Spleen (tissue), 11 donors: ENCODE measurements around the gene SCIN. TPM values are rescaled to one million over a fixed set of nuclear protein-coding genes. Genes with fewer than 3 reads are reported as not detected.
"Not testable (repeated sequence)": the region's sequence is repeated elsewhere in the genome, so short reads cannot be mapped to it uniquely, and the experiment has no call there.

Experiments used
- DNase-seq: peaks from one replicate; pipeline ENCODE4 v3.0.0-alpha.2; 2020
- H3K27ac ChIP-seq, 8 donors: fragments of 200-600 bp; sonication (generic) in 7 of 8; 1 replicate in 4 of 8; 2 replicates in 4 of 8; pipeline versions ENCODE4 v1.5.0 to v1.8.0; 2016 to 2021; ENCODE audit warnings: inconsistent platforms in 4 of 8, mild to moderate bottlenecking in 4 of 8, moderate library complexity in 1 of 8
- H3K27me3 ChIP-seq, 7 donors: fragments of 200-600 bp; sonication (generic) in 6 of 7; replicated peaks in 1 of 7; 1 replicate in 4 of 7; 2 replicates in 3 of 7; pipeline versions ENCODE4 v1.5.0 to v1.8.0; 2016 to 2021; ENCODE audit warnings: inconsistent platforms in 3 of 7, mild to moderate bottlenecking in 1 of 7
- H3K36me3 ChIP-seq, 6 donors: fragments of 200-600 bp; sonication (generic) in 5 of 6; 1 replicate in 4 of 6; 2 replicates in 2 of 6; pipeline versions ENCODE4 v1.5.0 to v1.8.0; 2016 to 2021; ENCODE audit warnings: inconsistent platforms in 2 of 6
- H3K4me1 ChIP-seq, 6 donors: fragments of 200-600 bp; sonication (generic) in 5 of 6; 1 replicate in 3 of 6; 2 replicates in 3 of 6; pipeline versions ENCODE4 v1.5.0 to v1.8.0; 2016 to 2021; ENCODE audit warnings: inconsistent platforms in 3 of 6
- H3K4me3 ChIP-seq, 8 donors: fragments of 200-600 bp; sonication (generic) in 7 of 8; 1 replicate in 4 of 8; 2 replicates in 4 of 8; pipeline versions ENCODE4 v1.5.0 to v1.8.0; 2016 to 2021; ENCODE audit warnings: inconsistent platforms in 4 of 8, mild to moderate bottlenecking in 4 of 8, moderate library complexity in 2 of 8
- H3K9me3 ChIP-seq, 8 donors: fragments of 200-600 bp; sonication (generic) in 7 of 8; 1 replicate in 4 of 8; 2 replicates in 4 of 8; pipeline versions ENCODE4 v1.5.0 to v1.8.0; 2016 to 2021; ENCODE audit warnings: inconsistent platforms in 4 of 8
- CTCF ChIP-seq, 11 experiments: fragments of 200-600 bp in 7 of 11; fragments of 450-650 bp in 4 of 11; sonication (generic) in 4 of 11; IDR thresholded peaks in 8 of 11; conservative IDR thresholded peaks in 3 of 11; 1 replicate in 7 of 11; 2 replicates in 4 of 11; pipeline versions ENCODE4 v1.4.0 to v1.8.0; 2016 to 2021; ENCODE audit warnings: antibody characterized with exemption in 11 of 11, inconsistent platforms in 4 of 11, mild to moderate bottlenecking in 1 of 11
- POLR2A ChIP-seq, 3 donors: fragments of 450-650 bp; IDR thresholded peaks; one replicate each; pipeline ENCODE4 v1.5.1; 2017; ENCODE audit warnings: antibody characterized with exemption in 3 of 3, mild to moderate bottlenecking in 1 of 3
- POLR2AphosphoS5 ChIP-seq, 3 donors: sonication (generic); formaldehyde crosslinking; IDR thresholded peaks; one replicate each; pipeline ENCODE4 v1.5.1; 2017; ENCODE audit warnings: antibody characterized with exemption in 3 of 3
- WGBS, 5 donors: extraction: QIAGEN DNeasy Blood & Tissue Kit in 3 of 5; methylation state at CpG; one replicate each; pipeline versions ENCODE4 v1.1.5 to v1.1.7; 2013 to 2018; 5-methylcytosine and 5-hydroxymethylcytosine counted together
- intact Hi-C: fragments of 100-400 bp; cut with DNase I; formaldehyde crosslinking; loops from one replicate; pipeline ENCODE4 v1.15.0; 2023; ENCODE audit warnings: low total_unique reads
- polyA plus RNA-seq, 3 donors: library from polyadenylated mRNA; stranded (reverse); fragments of 200-250 nt; gene quantifications; one replicate each; pipeline ENCODE4 v1.2.1, GENCODE V29; 2013
- total RNA-seq, 7 donors: library from RNA; depleted of rRNA in 3 of 7; stranded (reverse); fragments of >200 nt in 3 of 7; fragmentation: NEBNext Ultra II Directional in 4 of 7; extraction: Animal tissue kit (Norgen Biotek cat#: 25700) in 4 of 7; gene quantifications; one replicate each; pipeline versions ENCODE4 v1.1.0 to v1.2.1, GENCODE V29; 2016 to 2021
- donor health status: healthy with polysubstance abuse.
- donor health status: DM: no; HTN: no; CAD: no; lungs with moderate emphysema.
- donor health status: DM: no; HTN: no; CAD: no.
- donor health status: Bipolar disorder and iron deficiency.
- donor health status: healthy.
- donor health status: DM: no; HTN: no; CAD: no.
- donor health status: DM: yes; HTN: yes; CAD: no.

The SCIN gene
- total and polyA plus RNA-seq, 10 donors = 0.07 to 1.4 (median 0.27) TPM; not detected in 1

- 71 to 85% (median 79%) methylated on average over 2 of the region's 2 CpGs for WGBS, 5 donors
- no peaks in the 10 kb centered on the region for H3K9me3 ChIP-seq
- no peaks in the 10 kb centered on the region for H3K36me3 ChIP-seq
- TF ChIP-seq CTCF (IDR thresholded peaks at IDR 0.05 in 8 of 11, conservative IDR thresholded peaks at IDR 0.05 in 3 of 11) = no peak
- TF ChIP-seq POLR2A (IDR thresholded peaks at IDR 0.05) = no peak
- no peak for TF ChIP-seq POLR2AphosphoS5 (IDR thresholded peaks at IDR 0.05)
- intact Hi-C loops = no loop called here
- peaks cover 0 to 60% (median 23%) of the 10 kb centered on the region in 6 donors for H3K4me1 ChIP-seq
- H3K27ac ChIP-seq = peak overlapping the region in 4 of 8 donors; percentile 11 to 94 (median 34)
- H3K27me3 ChIP-seq = no peaks in the 10 kb centered on the region
- no peak for DNase-seq
- H3K4me3 ChIP-seq = peak overlapping the region in 7 of 8 donors; percentile 7 to 98 (median 92)
Observed at GRCh38 chr7:12689451-12689850, 118.9 kb downstream of the SCIN start.

- H3K9me3 ChIP-seq = no peaks in the 10 kb centered on the region
- no peaks in the 10 kb centered on the region for H3K36me3 ChIP-seq
- peak overlapping the region in 6 of 8 donors; percentile 7 to 98 (median 94) for H3K4me3 ChIP-seq
- H3K27ac ChIP-seq = peak overlapping the region in 4 of 8 donors; percentile 11 to 94 (median 34)
- no peak for TF ChIP-seq CTCF (IDR thresholded peaks at IDR 0.05 in 8 of 11, conservative IDR thresholded peaks at IDR 0.05 in 3 of 11)
- no peak for TF ChIP-seq POLR2A (IDR thresholded peaks at IDR 0.05)
- TF ChIP-seq POLR2AphosphoS5 (IDR thresholded peaks at IDR 0.05) = no peak
- intact Hi-C loops = no loop called here
- 80 to 91% (median 89%) methylated on average over 1 of the region's 1 CpG for WGBS, 5 donors
- no peaks in the 10 kb centered on the region for H3K27me3 ChIP-seq
- DNase-seq = no peak
- peaks cover 0 to 60% (median 23%) of the 10 kb centered on the region in 6 donors for H3K4me1 ChIP-seq
Observed at GRCh38 chr7:12690041-12690878, 119.7 kb downstream of the SCIN start.

- H3K36me3 ChIP-seq, H3K27me3 ChIP-seq, DNase-seq, intact Hi-C loops, H3K27ac ChIP-seq, H3K9me3 ChIP-seq: not testable (repeated sequence)
- WGBS, 5 donors = 89 to 98% (median 96%) methylated on average over 3 of the region's 3 CpGs
- H3K4me3 ChIP-seq = peak overlapping the region in 1 of 8 donors; percentile 96
- H3K4me1 ChIP-seq = peaks cover 0 to 49% (median 16%) of the 10 kb centered on the region in 6 donors
Observed at GRCh38 chr7:12691388-12691787, 120.9 kb downstream of the SCIN start.

GRCh38 chr7:12692035-12692434 is 121.5 kb downstream of the SCIN start:
- Histone ChIP-seq H3K9me3 (no peaks in the 10 kb centered on the region), H3K36me3 (no peaks in the 10 kb centered on the region), H3K4me3 (no peak overlapping the region), H3K27ac (no peak overlapping the region), H3K4me1 (peaks cover 0 to 47% (median 16%) of the 10 kb centered on the region in 6 donors), H3K27me3 (no peaks in the 10 kb centered on the region)
- intact Hi-C loops = no loop called here
- WGBS, 5 donors = 88 to 100% (median 93%) methylated on average over 1 of the region's 1 CpG
- no peak for TF ChIP-seq POLR2AphosphoS5 (IDR thresholded peaks at IDR 0.05)
- no peak for DNase-seq

GRCh38 chr7:12692479-12693259 is 122.1 kb downstream of the SCIN start:
- Histone ChIP-seq H3K27me3 (no peaks in the 10 kb centered on the region), H3K9me3 (no peaks in the 10 kb centered on the region), H3K27ac (no peak overlapping the region), H3K4me3 (no peak overlapping the region), H3K4me1 (peaks cover 0 to 44% (median 15%) of the 10 kb centered on the region in 6 donors), H3K36me3 (no peaks in the 10 kb centered on the region)
- TF ChIP-seq CTCF (IDR thresholded peaks at IDR 0.05 in 8 of 11, conservative IDR thresholded peaks at IDR 0.05 in 3 of 11) (no peak), POLR2AphosphoS5 (IDR thresholded peaks at IDR 0.05) (no peak), POLR2A (IDR thresholded peaks at IDR 0.05) (no peak)
- no peak for DNase-seq
- intact Hi-C loops = no loop called here
- WGBS, 5 donors = 48 to 78% (median 54%) methylated on average over 3 of the region's 3 CpGs
